SW 1271 (cell line): ENCODE measurements around the gene RFFL.

Experiments
- DNase-seq, 2 experiments: peaks; one replicate each; lab custom pipeline; 2025; lab: John Stamatoyannopoulos, UW

Gene RFFL

DNA sequence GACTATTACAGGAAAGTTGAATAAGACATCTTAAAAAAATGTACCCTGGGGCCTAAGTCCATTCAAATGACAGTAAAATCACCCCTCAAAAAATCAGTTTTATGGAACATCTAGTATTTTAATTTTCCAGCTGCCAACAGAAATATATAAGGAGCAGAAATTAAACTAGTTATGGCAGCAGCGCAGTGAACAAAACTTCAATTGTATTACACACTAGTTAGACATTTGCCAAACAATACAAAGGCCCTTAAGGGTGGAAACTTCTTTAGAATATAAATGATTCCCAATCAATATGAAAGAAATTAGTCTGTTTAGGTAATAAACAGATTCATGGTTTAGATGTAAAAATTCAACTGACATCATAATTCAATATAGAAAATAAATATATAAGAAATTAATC lies 18.1 kb upstream of the RFFL start:
- no peak for DNase-seq

DNA sequence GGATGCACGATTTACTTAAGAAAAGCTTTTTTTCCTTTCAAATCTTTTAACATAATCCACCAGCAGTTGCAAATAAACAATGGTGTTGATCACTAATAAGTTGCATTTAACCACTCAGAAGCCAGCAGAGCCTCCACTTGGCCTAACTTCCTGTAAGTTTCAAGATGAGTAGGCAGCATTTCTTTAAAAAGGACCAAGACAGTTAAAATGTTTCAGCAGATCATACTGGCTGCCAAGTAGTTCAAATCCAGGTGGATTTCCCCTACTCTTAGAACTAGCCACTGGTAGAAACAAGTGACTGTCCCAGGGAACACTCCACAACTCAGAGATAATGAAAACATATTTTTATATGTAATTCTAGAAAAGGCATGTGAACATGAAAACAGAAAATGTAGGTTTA lies 17.0 kb upstream of the RFFL start:
- no peak for DNase-seq

DNA sequence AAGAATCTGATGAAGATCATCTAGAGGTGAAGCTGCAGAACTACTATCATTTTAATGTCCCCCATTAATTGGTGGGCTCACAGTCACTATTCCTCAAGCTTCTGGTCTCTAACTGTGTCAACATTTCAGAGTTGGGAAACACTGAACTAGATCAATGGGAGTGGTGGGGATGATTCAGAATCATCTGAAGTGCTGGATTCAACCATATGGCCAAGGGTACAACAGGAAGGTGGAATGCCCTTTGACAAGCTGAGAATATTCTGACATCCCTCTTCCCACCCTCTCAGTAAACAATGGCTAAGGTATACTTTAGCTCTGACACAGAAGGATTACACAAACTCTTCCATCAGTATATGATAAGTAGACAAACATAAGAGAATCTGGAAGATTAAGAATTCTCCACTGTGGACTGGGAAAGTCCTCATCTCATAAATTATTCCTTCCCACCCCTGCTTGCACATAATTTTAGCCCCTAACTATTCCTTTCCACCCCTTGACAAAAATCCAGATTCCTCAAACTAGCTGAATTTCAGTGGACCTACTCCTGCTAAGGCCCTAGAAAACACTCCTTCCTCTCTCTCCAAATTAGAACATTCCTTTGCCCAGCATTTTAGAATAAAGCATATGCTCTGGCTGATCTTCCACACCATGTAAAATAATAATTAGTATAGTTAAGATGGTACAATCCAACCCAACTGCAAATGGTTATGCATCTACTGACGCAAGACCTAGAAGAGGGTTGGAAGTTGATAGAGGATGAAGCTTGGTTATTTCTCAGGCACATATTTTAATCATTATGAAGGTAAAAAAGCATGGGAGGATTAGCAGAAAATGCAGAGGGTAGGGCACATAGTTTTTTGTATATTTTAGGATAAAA lies 16.3 kb upstream of the RFFL start:
- no peak for DNase-seq

DNA sequence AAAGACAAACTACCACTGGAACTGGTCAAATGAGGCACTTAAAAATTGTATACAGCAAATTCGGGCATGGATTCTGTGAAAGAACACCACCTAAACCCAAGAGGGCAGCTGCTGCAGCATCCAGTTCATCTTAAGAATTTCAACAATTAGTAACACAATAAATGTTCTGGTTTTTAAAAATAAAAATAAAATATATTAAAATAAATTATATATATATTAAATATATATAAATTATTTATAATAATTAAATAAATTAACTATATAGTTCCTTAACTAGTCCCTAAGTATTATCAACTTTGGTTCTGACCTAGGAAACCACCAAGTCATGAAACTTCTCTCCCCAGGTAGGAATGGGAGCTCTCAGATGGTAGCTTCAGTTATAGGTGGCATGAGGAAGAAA lies 13.4 kb upstream of the RFFL start:
- DNase-seq, result no peak

DNA sequence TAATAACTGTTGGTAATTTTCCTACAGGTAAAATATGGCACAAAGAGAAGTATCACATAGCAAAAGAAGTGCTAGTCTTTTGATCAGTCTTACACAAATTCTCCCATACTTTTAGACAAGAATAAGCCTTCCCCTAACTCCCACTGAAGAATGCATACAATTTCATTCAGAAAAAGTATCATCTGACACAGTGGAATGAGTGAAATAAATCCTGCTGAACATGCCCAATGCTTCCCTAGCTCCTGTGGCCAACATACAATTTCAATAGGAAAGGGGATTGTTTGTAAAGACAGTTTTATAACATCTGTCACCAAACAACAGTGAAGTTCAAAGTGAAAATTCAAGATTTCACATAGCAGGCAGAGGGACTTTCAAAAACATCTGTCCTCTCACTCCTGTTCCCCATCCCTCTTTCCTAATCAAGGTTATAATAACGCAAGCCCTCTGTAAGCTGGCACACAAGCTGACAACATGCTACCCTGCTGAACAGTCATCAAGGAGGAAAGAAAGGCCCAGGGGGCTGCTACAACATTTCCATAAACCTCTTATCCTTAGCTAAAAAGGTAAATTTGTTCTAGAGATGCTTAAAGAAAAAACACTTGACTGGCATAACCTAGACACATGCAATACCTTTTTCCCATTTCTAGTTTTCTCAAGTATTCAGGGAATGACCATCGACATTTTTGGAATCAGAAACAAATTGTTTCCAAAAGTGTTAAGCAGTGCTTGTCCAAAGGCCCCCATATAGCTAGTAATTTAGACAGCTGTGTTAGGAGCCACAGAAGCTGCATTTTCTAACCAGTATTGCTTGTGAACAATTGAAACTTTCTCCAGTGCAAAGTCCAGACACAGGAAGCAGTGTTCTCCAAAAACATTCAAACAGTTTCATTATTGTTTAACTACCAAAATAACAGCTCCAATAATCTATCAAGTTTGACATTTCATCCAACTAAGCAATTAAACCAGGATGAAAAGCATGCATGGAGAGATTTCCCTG lies 11.5 kb upstream of the RFFL start:
- DNase-seq, result no peak

DNA sequence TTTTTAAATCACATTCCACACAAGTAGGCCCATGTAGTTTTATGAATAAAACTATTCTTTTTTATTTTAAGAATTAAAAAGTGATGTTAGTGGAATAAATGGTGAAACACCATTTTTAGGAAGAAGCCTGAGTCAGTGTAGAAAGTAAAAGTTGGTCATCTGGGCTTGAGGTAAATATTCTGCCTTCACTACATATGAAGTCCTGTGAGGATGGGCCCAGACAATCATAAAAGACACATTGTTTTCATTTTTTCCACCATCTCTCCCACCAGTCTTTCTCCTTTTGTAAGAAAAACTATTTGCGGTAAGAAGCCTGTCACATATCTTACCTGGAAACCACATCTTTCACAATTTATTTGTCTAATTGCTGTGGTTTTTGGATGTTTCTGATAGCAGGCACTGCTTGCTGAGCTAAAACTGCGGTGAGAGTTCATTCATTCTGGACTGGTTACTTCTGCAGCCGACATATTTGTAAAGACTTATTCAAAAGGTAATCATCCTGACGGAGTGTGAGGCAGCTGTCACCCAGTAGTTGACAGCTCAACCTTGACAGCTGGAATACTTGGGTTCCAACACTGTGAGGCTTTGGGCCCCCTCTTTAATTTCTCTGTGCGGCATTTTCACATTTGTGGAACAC lies 10.6 kb upstream of the RFFL start:
- DNase-seq, result no peak

DNA sequence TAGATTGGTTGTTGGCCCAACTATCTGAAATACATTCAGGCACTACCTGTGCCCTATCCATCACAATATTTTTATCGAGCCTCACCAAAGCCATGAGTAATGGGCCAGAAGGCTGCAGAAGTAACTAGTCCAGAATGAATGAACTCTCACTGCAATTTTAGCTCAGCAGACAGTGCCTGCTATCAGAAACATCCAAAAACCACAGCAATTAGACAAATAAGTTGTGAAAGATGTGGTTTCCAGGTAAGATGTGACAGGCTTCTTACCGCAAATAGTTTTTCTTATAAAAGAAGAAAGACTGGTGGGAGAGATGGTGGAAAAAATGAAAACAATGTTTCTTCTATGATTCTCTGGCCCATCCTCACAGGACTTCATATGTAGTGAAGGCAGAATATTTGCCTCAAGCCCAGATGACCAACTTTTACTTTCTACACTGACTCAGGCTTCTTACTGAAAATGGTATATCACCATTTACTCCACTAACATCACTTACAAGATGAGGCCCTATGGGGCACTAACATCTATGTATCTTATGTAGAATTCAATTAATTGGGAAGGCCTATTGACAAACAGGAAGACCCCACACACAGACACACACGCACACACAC lies 9.8 kb upstream of the RFFL start:
- no peak for DNase-seq

DNA sequence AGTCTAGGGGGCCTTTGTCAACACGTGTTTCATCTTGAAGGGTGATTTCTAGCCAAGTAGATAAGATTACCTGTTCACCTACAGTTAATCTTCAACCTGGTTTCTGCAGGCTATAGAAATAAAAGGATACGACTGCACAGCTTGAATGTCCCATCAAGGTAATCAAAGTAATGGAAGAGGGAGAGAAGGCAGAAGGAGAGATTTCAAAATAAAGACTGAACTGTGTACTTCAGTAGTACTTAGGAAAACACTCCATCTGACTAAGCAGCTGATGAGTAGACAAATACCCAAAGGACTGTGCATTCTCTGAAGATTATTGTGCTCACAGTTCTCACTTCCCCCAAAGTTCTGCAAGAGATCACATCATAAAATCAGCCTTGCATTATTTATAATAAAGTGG lies 5.8 kb upstream of the RFFL start:
- DNase-seq, result no peak

DNA sequence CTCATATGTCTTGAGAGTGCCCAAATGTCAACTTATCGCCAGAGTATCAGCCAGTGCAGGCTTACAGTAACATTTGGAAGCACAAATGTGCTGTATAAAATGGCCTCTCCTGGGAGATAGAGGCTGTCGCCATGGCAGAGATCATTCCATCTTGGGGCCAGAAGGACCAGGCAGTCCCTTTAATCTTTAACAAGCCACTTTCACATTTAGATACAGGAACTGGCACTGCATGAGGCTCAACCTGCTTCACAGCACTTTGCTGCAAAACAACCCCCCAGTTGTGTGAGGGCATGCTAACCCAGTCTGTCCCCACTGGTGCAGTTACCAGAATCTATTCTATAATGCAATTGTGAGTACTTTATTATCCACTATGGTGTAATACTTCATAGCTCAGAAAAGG lies 4.7 kb upstream of the RFFL start:
- DNase-seq, result no peak

DNA sequence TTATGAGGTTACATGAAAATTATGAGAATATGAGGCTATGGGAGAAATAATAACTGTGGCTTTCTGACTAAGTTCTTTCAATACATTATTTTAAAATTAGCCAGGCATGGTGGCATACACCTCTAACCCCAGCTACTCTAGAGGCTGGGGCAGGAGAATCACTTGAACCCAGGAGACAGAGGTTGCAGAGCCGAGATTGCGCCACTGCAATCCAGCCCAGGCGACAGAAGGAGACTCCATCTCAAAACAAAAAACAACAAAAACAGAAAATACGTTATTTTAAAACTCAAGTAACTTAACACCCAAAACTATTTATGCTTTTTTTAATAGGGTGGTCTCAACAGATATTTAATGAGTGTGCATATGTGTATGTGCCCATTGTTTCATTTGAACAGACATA lies 2.4 kb upstream of the RFFL start:
- DNase-seq, result no peak

DNA sequence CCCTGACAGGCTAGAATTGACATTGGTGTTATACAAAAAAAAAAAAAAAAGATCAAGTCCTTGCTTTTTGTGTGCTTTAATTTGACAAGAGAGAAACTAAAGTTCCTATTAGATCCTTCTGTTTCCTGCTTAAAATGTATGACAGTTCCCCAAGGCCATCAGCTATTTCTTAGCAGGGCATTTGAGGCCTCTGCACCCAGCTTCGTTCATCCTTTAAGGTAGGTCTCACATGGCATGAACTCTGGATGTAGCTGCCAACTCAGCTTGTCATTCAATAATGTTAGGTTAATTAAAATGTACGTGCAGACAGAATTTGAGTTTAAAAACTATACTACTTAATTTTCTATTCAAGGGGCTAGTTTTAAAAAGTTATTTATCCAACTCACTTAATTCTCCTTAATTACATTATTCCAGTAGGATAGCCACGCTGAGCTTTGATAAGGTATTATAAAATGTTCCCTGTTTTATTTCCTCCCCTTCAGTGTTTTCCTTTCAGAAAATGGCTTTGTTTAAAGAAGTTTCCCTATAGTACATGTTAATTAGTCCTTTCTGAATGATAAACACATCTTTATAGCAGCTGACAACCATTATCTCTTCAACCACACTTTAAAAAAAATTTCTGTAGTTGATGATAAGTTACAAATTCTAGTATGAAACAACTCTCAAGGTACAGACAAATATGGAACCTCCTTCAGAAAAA lies 1.2 kb upstream of the RFFL start:
- DNase-seq, result no peak

DNA sequence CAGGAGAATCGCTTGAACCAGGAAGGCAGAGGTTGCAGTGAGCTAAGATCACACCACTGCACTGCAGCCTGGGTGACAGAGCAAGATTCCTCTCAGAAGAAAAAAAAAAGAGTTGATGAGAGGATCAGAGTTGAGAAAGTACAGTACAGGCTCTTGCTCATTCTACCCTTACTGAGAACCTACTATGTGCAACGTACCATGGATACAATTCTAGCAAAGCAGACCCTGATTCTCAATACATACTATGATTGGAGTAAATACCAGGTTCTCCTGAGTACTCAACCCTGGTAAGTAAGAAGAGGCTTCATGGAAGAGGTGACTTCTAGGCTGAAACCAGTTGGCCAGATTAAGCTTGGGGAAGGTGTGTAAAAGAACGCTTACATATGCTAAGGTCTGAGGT lies 1.2 kb downstream of the RFFL start:
- DNase-seq, result no peak

DNA sequence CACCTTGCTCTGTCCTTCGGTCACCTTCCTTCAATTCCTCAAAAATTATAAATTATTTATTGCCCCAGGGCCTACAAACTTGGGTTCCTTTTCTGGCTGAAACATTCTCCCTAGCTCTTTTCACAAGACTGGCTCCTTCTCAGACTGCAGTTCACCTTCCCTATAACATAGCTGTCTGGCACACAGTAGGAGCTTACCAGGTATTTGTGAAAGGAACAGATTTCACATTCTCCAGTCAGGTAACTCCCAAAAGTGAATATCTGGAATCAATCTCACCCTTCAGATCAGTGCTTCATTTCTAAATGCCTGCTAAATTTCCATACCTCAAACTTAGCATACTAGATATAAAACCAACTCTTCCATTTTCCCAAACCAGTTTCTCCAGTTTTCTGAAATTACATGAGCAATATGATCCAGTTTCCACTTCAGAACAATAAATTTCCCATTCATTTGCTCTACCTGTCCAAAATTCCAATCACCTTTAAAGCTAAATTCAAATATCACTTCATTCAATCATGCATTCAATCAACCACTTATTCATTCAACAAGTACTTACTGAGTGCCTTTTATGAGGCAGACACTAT lies 6.1 kb downstream of the RFFL start:
- DNase-seq, result no peak

DNA sequence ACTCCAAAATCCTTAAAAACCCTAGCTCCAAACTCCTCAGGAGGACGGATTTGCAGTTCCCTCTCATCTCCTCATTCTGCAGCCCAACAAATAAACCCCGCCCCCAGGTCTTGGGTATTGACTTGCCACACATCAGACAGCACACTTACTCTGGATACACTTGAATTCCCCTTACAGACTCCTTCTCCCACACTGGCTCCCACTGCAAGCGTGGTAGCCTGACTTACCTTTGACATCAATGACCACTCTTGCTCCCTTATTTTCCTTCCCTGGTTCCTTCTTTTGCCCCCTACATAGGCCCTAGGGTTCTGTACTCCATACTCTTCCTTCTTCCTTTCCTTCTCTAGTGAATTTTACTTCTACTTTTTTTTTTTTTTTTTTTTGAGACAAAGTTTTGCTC lies 7.5 kb downstream of the RFFL start:
- DNase-seq, result no peak

DNA sequence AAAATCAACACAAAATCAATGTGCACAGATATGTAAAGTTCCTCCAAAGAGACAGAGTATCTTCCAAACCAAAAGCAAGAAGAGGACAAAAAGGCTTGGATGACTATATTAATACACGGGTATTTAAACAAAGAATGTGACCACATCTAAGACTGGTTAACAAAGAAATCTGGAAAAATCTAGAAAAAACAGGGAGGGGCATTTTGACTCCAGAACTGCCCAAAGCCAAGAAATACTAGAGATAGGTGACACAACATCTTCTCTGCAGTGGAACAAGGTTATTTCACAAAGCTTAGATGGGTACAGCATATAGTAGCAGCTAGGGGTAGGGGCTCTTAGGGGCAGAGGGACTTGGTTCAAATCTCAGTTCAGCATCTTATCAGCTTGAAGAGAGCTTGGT lies 10.3 kb downstream of the RFFL start:
- no peak for DNase-seq

DNA sequence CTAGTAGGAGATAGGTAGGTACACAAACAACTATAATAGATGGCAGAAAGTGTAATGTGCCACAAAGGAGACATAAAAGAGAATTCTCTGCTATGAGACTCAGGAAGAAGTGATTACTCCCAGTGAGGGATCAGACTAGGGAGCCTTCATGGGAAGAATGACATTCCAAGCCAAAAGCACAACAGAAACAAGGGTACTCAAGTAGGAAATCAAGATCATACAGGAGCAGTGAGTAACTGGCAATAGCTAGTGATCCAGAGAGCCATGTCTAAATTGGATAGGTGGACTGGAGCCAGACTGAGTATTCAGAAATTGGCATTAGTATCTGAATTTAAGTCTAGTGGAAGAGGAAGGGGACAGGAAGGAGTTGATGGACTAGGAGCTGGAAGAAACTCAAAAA lies 10.7 kb downstream of the RFFL start:
- DNase-seq, result no peak

DNA sequence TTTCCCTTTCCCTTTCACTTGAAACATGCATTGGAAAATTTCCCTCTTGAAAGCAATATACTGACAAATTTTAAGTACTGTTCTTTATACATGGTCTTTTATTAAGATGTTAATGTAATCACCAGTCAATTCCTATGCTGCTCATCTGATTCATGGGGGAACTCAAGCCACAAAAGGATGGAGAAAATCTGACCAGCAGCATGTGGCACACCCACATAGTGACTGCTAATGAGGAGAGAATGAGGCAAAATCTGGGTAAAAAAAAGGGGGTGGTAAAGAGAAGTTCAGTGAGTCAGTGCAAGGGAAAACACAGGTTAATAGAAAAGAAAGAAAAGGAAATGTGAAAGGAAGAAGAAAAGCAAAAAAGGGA lies 11.3 kb downstream of the RFFL start:
- DNase-seq, result no peak

DNA sequence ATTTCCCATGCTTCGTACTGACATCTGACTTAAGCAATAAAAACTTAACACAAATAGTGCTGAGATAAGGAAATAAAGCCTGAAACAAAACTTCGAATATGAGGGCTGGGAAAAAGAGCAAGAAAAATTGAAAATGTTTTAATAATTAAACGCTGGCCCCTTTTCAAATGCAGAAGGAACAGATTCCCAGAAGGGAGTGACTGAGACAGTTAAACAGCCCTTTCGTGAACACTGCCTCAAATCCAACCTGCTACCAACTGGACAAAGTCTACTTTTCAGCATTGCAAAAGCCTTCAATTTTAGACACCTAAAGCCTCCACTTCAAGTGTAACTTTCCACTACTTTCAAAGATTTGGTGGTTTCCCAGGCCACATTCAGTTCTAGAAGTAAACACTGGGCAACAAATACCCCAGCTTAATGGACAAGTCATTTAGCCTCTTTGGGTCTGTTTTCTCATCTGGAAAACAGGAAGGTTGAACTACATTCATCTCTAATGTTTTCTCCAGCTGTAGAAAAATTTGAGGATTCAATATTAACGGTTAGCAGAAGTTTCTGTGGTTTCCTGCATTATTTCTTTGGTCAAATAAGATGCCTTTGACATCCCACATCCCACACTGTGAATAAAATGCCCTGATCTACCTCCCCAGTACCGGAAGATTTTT lies 11.8 kb downstream of the RFFL start:
- DNase-seq, result no peak

DNA sequence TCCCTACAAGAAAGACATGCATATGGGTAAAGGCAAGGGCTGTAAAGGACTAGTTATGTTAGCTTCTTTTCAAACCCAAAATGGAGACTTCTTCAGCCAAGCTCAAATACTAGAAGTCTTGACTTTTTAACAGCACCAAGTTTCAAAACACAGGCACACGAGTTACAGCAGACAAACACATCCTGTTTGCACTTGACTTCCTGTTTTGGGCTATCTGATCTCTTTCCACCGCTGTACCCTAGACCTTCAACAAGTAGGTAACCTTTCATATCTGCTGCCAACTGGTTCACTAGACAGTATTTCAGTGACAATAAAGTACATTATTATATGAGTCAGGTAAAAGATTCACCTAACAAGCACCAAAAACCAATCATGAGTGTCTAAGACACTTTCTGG lies 12.3 kb downstream of the RFFL start:
- peak in 1 of 2 experiments; percentile 48 for DNase-seq

DNA sequence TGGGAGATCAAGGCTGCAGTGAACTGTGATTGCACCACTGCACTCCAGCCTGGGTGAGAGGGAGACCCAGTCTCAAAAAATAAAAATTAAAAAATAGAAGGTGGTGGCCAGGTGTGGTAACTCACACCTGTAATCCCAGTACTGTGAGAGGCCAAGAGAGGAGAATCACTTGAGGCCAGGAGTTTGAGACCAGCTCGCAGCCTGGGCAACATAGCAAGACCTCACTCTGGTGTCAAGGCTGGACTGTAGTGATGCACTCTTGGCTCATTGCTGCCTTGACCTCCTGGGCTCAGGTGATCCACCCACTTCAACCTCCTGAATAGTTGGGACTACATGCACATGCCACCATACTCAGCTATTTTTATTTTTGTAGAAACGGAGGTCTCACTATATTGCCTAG lies 13.3 kb downstream of the RFFL start:
- no peak for DNase-seq
